T47D (cell line): ENCODE results near the gene LDLRAD4.

Experiments
- DNase-seq, 2 experiments: peaks; one replicate each; pipeline versions ENCODE4 v3.0.0 to v3.0.0-alpha.2; 2011 to 2012; ENCODE audit warnings: low read depth in 1 of 2, low spot score in 1 of 2
- JUND ChIP-seq: IDR thresholded peaks from 2 replicates; pipeline ENCODE4 v1.6.1; 2012; ENCODE audit warnings: low read depth
- in situ Hi-C: cut with HindIII; loops from 2 replicates; pipeline ENCODE4 v1.10.0; 2016; ENCODE audit warnings: low sequenced_read_pairs, low pct_unique_long_range_greater_than_20kb

The LDLRAD4 gene

GRCh38 chr18:13309748-13310670, 91.4 kb downstream of the LDLRAD4 start:
- TF ChIP-seq JUND, result no peak
- in situ Hi-C loops, result no loop called here

GRCh38 chr18:13311193-13311592, 92.6 kb downstream of the LDLRAD4 start:
- no peak for TF ChIP-seq JUND
- DNase-seq, result no peak
- in situ Hi-C loops, result no loop called here

More at GRCh38 chr18:13309748-13310670, 91.4 kb downstream of the LDLRAD4 start:
- DNase-seq, result no peak

GRCh38 chr18:13312515-13312914, 94.0 kb downstream of the LDLRAD4 start:
- DNase-seq, result no peak
- in situ Hi-C loops, result no loop called here
- no peak for TF ChIP-seq JUND

- in situ Hi-C loops, result no loop called here
- TF ChIP-seq JUND, result no peak
- no peak for DNase-seq
Observed at GRCh38 chr18:13313006-13313686, 94.6 kb downstream of the LDLRAD4 start.

GRCh38 chr18:13315000-13315399, 96.4 kb downstream of the LDLRAD4 start:
- no peak for TF ChIP-seq JUND
- in situ Hi-C loops, result no loop called here
- no peak for DNase-seq

GRCh38 chr18:13316063-13316462, 97.5 kb downstream of the LDLRAD4 start:
- DNase-seq, result no peak
- in situ Hi-C loops, result no loop called here
- no peak for TF ChIP-seq JUND

- DNase-seq, result no peak
- no peak for TF ChIP-seq JUND
- in situ Hi-C loops, result no loop called here
Observed at GRCh38 chr18:13317801-13318200, 99.2 kb downstream of the LDLRAD4 start.

- no peak for DNase-seq
- no peak for TF ChIP-seq JUND
- in situ Hi-C loops, result no loop called here
Observed at GRCh38 chr18:13318731-13319501, 100.4 kb downstream of the LDLRAD4 start.

GRCh38 chr18:13319629-13320028, 101.1 kb downstream of the LDLRAD4 start:
- in situ Hi-C loops, result no loop called here
- no peak for TF ChIP-seq JUND
- no peak for DNase-seq

GRCh38 chr18:13320096-13320495, 101.5 kb downstream of the LDLRAD4 start:
- in situ Hi-C loops, result no loop called here

GRCh38 chr18:13320891-13321425, 102.4 kb downstream of the LDLRAD4 start:
- in situ Hi-C loops, result no loop called here
- no peak for DNase-seq
- no peak for TF ChIP-seq JUND

More at GRCh38 chr18:13320096-13320495, 101.5 kb downstream of the LDLRAD4 start:
- no peak for TF ChIP-seq JUND
- no peak for DNase-seq

- TF ChIP-seq JUND, result no peak
- in situ Hi-C loops, result no loop called here
- no peak for DNase-seq
Observed at GRCh38 chr18:13321923-13322322, 103.4 kb downstream of the LDLRAD4 start.
